Fibroblast of lung (primary cell): ENCODE data around the gene C20orf202.

ENCODE experiments used
- CTCF ChIP-seq, 2 donors: IDR thresholded peaks in 1 of 2; conservative IDR thresholded peaks in 1 of 2; 1 replicate in 1 of 2; 2 replicates in 1 of 2; pipeline ENCODE4 v1.5.1; 2011 to 2012; ENCODE audit warnings: low read length in 2 of 2, control low read depth in 1 of 2, inconsistent platforms in 1 of 2, low read depth in 1 of 2, mild to moderate bottlenecking in 1 of 2
- EZH2 ChIP-seq: IDR thresholded peaks from 2 replicates; pipeline ENCODE4 v1.5.1; 2012; ENCODE audit warnings: low read length, control low read depth, mild to moderate bottlenecking; ENCODE audit errors: missing control alignments

- TF ChIP-seq CTCF (conservative IDR thresholded peaks at IDR 0.05 in 1 of 2, IDR thresholded peaks at IDR 0.05 in 1 of 2; ENCODE audit: low read depth in 1 of 2, low read length in 2 of 2) (no peak), EZH2 (no peak)
These were observed 20.1 kb upstream of the C20orf202 start for GRCh38 chr20:1183153-1183552.
